Spleen (tissue), 11 donors: Measurements from ENCODE around the gene BANF1. TPM values are rescaled to one million over a fixed set of nuclear protein-coding genes. Genes with fewer than 3 reads are reported as not detected.
"Not testable (repeated sequence)": the region's sequence is repeated elsewhere in the genome, so short reads cannot be mapped to it uniquely, and the experiment has no call there.

Source experiments
- DNase-seq: peaks from one replicate; pipeline ENCODE4 v3.0.0-alpha.2; 2020
- H3K27ac ChIP-seq, 8 donors: fragments of 200-600 bp; sonication (generic) in 7 of 8; 1 replicate in 4 of 8; 2 replicates in 4 of 8; pipeline versions ENCODE4 v1.5.0 to v1.8.0; 2016 to 2021; ENCODE audit warnings: inconsistent platforms in 4 of 8, mild to moderate bottlenecking in 4 of 8, moderate library complexity in 1 of 8
- H3K27me3 ChIP-seq, 7 donors: fragments of 200-600 bp; sonication (generic) in 6 of 7; replicated peaks in 1 of 7; 1 replicate in 4 of 7; 2 replicates in 3 of 7; pipeline versions ENCODE4 v1.5.0 to v1.8.0; 2016 to 2021; ENCODE audit warnings: inconsistent platforms in 3 of 7, mild to moderate bottlenecking in 1 of 7
- H3K36me3 ChIP-seq, 6 donors: fragments of 200-600 bp; sonication (generic) in 5 of 6; 1 replicate in 4 of 6; 2 replicates in 2 of 6; pipeline versions ENCODE4 v1.5.0 to v1.8.0; 2016 to 2021; ENCODE audit warnings: inconsistent platforms in 2 of 6
- H3K4me1 ChIP-seq, 6 donors: fragments of 200-600 bp; sonication (generic) in 5 of 6; 1 replicate in 3 of 6; 2 replicates in 3 of 6; pipeline versions ENCODE4 v1.5.0 to v1.8.0; 2016 to 2021; ENCODE audit warnings: inconsistent platforms in 3 of 6
- H3K4me3 ChIP-seq, 8 donors: fragments of 200-600 bp; sonication (generic) in 7 of 8; 1 replicate in 4 of 8; 2 replicates in 4 of 8; pipeline versions ENCODE4 v1.5.0 to v1.8.0; 2016 to 2021; ENCODE audit warnings: inconsistent platforms in 4 of 8, mild to moderate bottlenecking in 4 of 8, moderate library complexity in 2 of 8
- H3K9me3 ChIP-seq, 8 donors: fragments of 200-600 bp; sonication (generic) in 7 of 8; 1 replicate in 4 of 8; 2 replicates in 4 of 8; pipeline versions ENCODE4 v1.5.0 to v1.8.0; 2016 to 2021; ENCODE audit warnings: inconsistent platforms in 4 of 8
- CTCF ChIP-seq, 11 experiments: fragments of 200-600 bp in 7 of 11; fragments of 450-650 bp in 4 of 11; sonication (generic) in 4 of 11; IDR thresholded peaks in 8 of 11; conservative IDR thresholded peaks in 3 of 11; 1 replicate in 7 of 11; 2 replicates in 4 of 11; pipeline versions ENCODE4 v1.4.0 to v1.8.0; 2016 to 2021; ENCODE audit warnings: antibody characterized with exemption in 11 of 11, inconsistent platforms in 4 of 11, mild to moderate bottlenecking in 1 of 11
- POLR2A ChIP-seq, 3 donors: fragments of 450-650 bp; IDR thresholded peaks; one replicate each; pipeline ENCODE4 v1.5.1; 2017; ENCODE audit warnings: antibody characterized with exemption in 3 of 3, mild to moderate bottlenecking in 1 of 3
- POLR2AphosphoS5 ChIP-seq, 3 donors: sonication (generic); formaldehyde crosslinking; IDR thresholded peaks; one replicate each; pipeline ENCODE4 v1.5.1; 2017; ENCODE audit warnings: antibody characterized with exemption in 3 of 3
- WGBS, 5 donors: extraction: QIAGEN DNeasy Blood & Tissue Kit in 3 of 5; methylation state at CpG; one replicate each; pipeline versions ENCODE4 v1.1.5 to v1.1.7; 2013 to 2018; 5-methylcytosine and 5-hydroxymethylcytosine counted together
- intact Hi-C: fragments of 100-400 bp; cut with DNase I; formaldehyde crosslinking; loops from one replicate; pipeline ENCODE4 v1.15.0; 2023; ENCODE audit warnings: low total_unique reads
- polyA plus RNA-seq, 3 donors: library from polyadenylated mRNA; stranded (reverse); fragments of 200-250 nt; gene quantifications; one replicate each; pipeline ENCODE4 v1.2.1, GENCODE V29; 2013
- total RNA-seq, 7 donors: library from RNA; depleted of rRNA in 3 of 7; stranded (reverse); fragments of >200 nt in 3 of 7; fragmentation: NEBNext Ultra II Directional in 4 of 7; extraction: Animal tissue kit (Norgen Biotek cat#: 25700) in 4 of 7; gene quantifications; one replicate each; pipeline versions ENCODE4 v1.1.0 to v1.2.1, GENCODE V29; 2016 to 2021
- donor health status: healthy with polysubstance abuse.
- donor health status: DM: no; HTN: no; CAD: no; lungs with moderate emphysema.
- donor health status: DM: no; HTN: no; CAD: no.
- donor health status: Bipolar disorder and iron deficiency.
- donor health status: healthy.
- donor health status: DM: no; HTN: no; CAD: no.
- donor health status: DM: yes; HTN: yes; CAD: no.

The BANF1 gene
- total and polyA plus RNA-seq, 10 donors, result 50.5 to 219 (median 109) TPM

GRCh38 chr11:66008468-66009101, 6.3 kb downstream of the BANF1 start:
- Histone ChIP-seq H3K9me3 (no peaks in the 10 kb centered on the region), H3K27me3 (peaks cover 6 to 32% (median 19%) of the 10 kb centered on the region in 7 donors), H3K36me3 (peaks cover 0 to 30% (median 18%) of the 10 kb centered on the region in 6 donors), H3K4me3 (no peak overlapping the region), H3K27ac (no peak overlapping the region), H3K4me1 (peaks cover 4 to 25% (median 12%) of the 10 kb centered on the region in 6 donors)
- no peak for TF ChIP-seq CTCF (IDR thresholded peaks at IDR 0.05 in 8 of 11, conservative IDR thresholded peaks at IDR 0.05 in 3 of 11)
- DNase-seq, result no peak
- WGBS, 5 donors, result 48 to 71% (median 67%) methylated on average over 10 of the region's 10 CpGs
- intact Hi-C loops, result no loop called here

GRCh38 chr11:66010036-66010435, 7.7 kb downstream of the BANF1 start:
- DNase-seq, H3K4me3 ChIP-seq, intact Hi-C loops, H3K27ac ChIP-seq, H3K9me3 ChIP-seq: not testable (repeated sequence)
- peaks cover 0 to 16% (median 4%) of the 10 kb centered on the region in 6 donors for H3K36me3 ChIP-seq
- 66 to 80% (median 76%) methylated on average over 4 of the region's 4 CpGs for whole genome bisulfite sequencing, 5 donors
- H3K27me3 ChIP-seq, result peaks cover 6 to 38% (median 19%) of the 10 kb centered on the region in 7 donors
- peaks cover 3 to 22% (median 9%) of the 10 kb centered on the region in 6 donors for H3K4me1 ChIP-seq

GRCh38 chr11:66011239-66011784, 9.0 kb downstream of the BANF1 start:
- TF ChIP-seq POLR2A (IDR thresholded peaks at IDR 0.05) (no peak), POLR2AphosphoS5 (IDR thresholded peaks at IDR 0.05) (no peak), CTCF (IDR thresholded peaks at IDR 0.05 in 8 of 11, conservative IDR thresholded peaks at IDR 0.05 in 3 of 11) (no peak)
- Histone ChIP-seq H3K4me3 (peak overlapping the region in 1 of 8 donors; percentile 51), H3K9me3 (no peaks in the 10 kb centered on the region), H3K36me3 (peaks cover 0 to 3% (median 0%) of the 10 kb centered on the region in 6 donors), H3K4me1 (peaks cover 3 to 27% (median 9%) of the 10 kb centered on the region in 6 donors), H3K27ac (no peak overlapping the region), H3K27me3 (peaks cover 6 to 38% (median 19%) of the 10 kb centered on the region in 7 donors)
- 53 to 60% (median 56%) methylated on average over 8 to 14 of the region's 14 CpGs for WGBS, 5 donors
- no peak for DNase-seq
- intact Hi-C loops, result no loop called here

GRCh38 chr11:66011785-66012303, 9.5 kb downstream of the BANF1 start, which contains the start of gene CST6:
Gene CST6 (plus strand): TSS chr11:66012008. CDS start chr11:66012045, 37 bp downstream.
- WGBS, 5 donors, result 9 to 25% (median 12%) methylated on average over 29 to 61 of the region's 61 CpGs
- no peak within 1 kb of the TSS for H3K27ac ChIP-seq
- DNase-seq, result no peak

More at GRCh38 chr11:66011785-66012303, 9.5 kb downstream of the BANF1 start, which contains the start of gene CST6:
- TF ChIP-seq POLR2AphosphoS5 (IDR thresholded peaks at IDR 0.05) (no peak), CTCF (IDR thresholded peaks at IDR 0.05 in 8 of 11, conservative IDR thresholded peaks at IDR 0.05 in 3 of 11) (no peak)
- Histone ChIP-seq H3K27me3 (peaks cover 6 to 38% (median 19%) of the 10 kb centered on the region in 7 donors), H3K36me3 (no peaks in the 10 kb centered on the region), H3K4me1 (peaks cover 3 to 27% (median 9%) of the 10 kb centered on the region in 6 donors), H3K4me3 (peak within 1 kb of the TSS in 2 of 8 donors; percentile 19 to 51), H3K9me3 (no peaks in the 10 kb centered on the region)
- intact Hi-C loops, result no loop called here
